ENCODE data around the gene RNF123. TPM values are rescaled to one million over a fixed set of nuclear protein-coding genes. Genes with fewer than 3 reads are reported as not detected.

RNF123 gene
- total and polyA plus RNA-seq, 10 of the 15 experiments (the other 5 are each of a cell fraction or from before 2014, with no cell fraction given) = 4.2 to 31.5 (median 17.6) TPM

- TF ChIP-seq ZBTB40 (IDR thresholded peaks at IDR 0.05; ENCODE audit: borderline replicate concordance) (no peak), ZNF24 (IDR thresholded peaks at IDR 0.05) (no peak), MXI1 (IDR thresholded peaks at IDR 0.05; ENCODE audit: low read depth, low read length) (no peak), FOS (IDR thresholded peaks at IDR 0.05; ENCODE audit: borderline replicate concordance, extremely low read depth, insufficient read length) (no peak), IRF5 (IDR thresholded peaks at IDR 0.05; ENCODE audit: borderline replicate concordance) (no peak), NFIC (IDR thresholded peaks at IDR 0.05; ENCODE audit: low read depth, low read length) (no peak), USF2 (IDR thresholded peaks at IDR 0.05; ENCODE audit: borderline replicate concordance, low read depth, low read length) (no peak), CREB1 (IDR thresholded peaks at IDR 0.05; ENCODE audit: low read depth) (no peak), ZNF384 (IDR thresholded peaks at IDR 0.05; ENCODE audit: borderline replicate concordance, low read depth, low read length) (no peak), ZNF622 (IDR thresholded peaks at IDR 0.05) (no peak)
These were observed 32.2 kb downstream of the RNF123 start (continued) for GRCh38 chr3:49721596-49721895.
